HL-60 (cell line): ENCODE results near the gene ZBTB21.

Experiments used
- DNase-seq, 2 experiments: peaks; one replicate each; pipeline ENCODE4 v3.0.0-alpha.2; 2010 to 2020; ENCODE audit warnings: low read depth in 1 of 2, low spot score in 1 of 2
- H3K27ac ChIP-seq: fragments of 250-450 bp; sonication (Bioruptor Pico); replicated peaks from 2 replicates; pipeline ENCODE4 v1.5.1; 2020; ENCODE audit warnings: mild to moderate bottlenecking, moderate library complexity
- H3K27me3 ChIP-seq: fragments of 250-450 bp; sonication (Bioruptor Pico); 2 replicates; pipeline ENCODE4 v1.5.1; 2021; ENCODE audit warnings: mild to moderate bottlenecking, moderate library complexity; ENCODE audit not compliant: insufficient read depth, poor library complexity, severe bottlenecking
- H3K4me3 ChIP-seq: replicated peaks from 2 replicates; pipeline ENCODE4 v1.5.1; 2011; ENCODE audit warnings: mild to moderate bottlenecking, control low read depth, low read length; ENCODE audit not compliant: insufficient read depth
- GABPA ChIP-seq: IDR thresholded peaks from 2 replicates; pipeline ENCODE4 v1.6.1; 2012; ENCODE audit warnings: low read depth
- POLR2AphosphoS5 ChIP-seq: IDR thresholded peaks from 2 replicates; pipeline ENCODE4 v1.6.1; 2012; ENCODE audit warnings: low read depth
- SPI1 ChIP-seq: IDR thresholded peaks from 2 replicates; pipeline ENCODE4 v1.6.1; 2012; ENCODE audit warnings: low read depth, mild to moderate bottlenecking, borderline replicate concordance
- TF ChIP-seq, protein P1 (sequence below): IDR thresholded peaks from 2 replicates; pipeline ENCODE4 v1.6.1; 2012; ENCODE audit warnings: low read depth; ENCODE audit not compliant: insufficient replicate concordance
- TF ChIP-seq, protein P2 (sequence below): IDR thresholded peaks from one replicate; pipeline ENCODE4 v1.5.1; 2011; ENCODE audit warnings: low read length, control low read depth, inconsistent platforms; ENCODE audit not compliant: insufficient read depth

Gene ZBTB21

DNA sequence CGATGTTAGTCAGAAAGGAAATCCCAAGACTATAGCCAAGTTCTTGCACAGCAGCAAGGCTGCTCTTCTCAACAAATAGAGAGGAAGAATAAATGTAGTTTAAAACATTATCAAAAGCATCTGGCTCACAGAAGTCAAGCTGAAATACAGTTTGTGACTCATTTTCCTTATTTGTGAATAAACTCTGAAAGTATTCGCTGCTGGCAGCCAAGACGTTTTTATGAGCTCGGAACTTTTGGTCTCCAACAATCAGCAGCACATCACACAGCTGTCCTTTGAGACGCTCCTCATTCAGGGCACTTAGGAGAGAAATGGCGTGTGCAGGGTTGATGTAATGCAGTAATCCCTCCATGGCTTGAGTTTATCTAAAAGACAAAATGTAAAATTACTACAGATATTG lies 16.4 kb downstream of the ZBTB21 start:
- TF ChIP-seq GABPA (no peak), POLR2AphosphoS5 (no peak), SPI1 (no peak)
- H3K27me3 ChIP-seq, result no peaks in the 10 kb centered on the region
- DNase-seq, result no peak
- H3K4me3 ChIP-seq, result no peak overlapping the region
- no peak overlapping the region for H3K27ac ChIP-seq

DNA sequence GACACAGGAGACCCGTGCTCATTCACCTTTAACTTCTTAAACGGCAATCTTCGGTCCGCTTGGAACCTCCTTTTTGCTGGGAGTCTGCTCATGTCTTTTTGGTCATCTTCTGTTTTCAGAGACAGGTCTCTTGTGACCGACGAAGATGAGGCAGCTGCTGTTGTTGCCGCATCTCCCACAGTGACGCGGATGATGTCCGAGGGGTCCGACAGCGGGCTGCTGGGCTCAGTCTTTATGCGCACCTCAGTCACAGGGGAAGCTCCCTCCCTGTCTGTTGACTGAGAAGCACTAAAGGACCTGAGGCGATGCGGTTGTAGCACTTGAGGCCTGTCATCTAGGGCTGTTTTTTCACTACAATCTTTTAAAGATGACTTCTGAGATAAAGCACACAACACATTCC lies 17.6 kb downstream of the ZBTB21 start:
- H3K4me3 ChIP-seq, result no peak overlapping the region
- no peaks in the 10 kb centered on the region for H3K27me3 ChIP-seq
- TF ChIP-seq, protein P1, sequence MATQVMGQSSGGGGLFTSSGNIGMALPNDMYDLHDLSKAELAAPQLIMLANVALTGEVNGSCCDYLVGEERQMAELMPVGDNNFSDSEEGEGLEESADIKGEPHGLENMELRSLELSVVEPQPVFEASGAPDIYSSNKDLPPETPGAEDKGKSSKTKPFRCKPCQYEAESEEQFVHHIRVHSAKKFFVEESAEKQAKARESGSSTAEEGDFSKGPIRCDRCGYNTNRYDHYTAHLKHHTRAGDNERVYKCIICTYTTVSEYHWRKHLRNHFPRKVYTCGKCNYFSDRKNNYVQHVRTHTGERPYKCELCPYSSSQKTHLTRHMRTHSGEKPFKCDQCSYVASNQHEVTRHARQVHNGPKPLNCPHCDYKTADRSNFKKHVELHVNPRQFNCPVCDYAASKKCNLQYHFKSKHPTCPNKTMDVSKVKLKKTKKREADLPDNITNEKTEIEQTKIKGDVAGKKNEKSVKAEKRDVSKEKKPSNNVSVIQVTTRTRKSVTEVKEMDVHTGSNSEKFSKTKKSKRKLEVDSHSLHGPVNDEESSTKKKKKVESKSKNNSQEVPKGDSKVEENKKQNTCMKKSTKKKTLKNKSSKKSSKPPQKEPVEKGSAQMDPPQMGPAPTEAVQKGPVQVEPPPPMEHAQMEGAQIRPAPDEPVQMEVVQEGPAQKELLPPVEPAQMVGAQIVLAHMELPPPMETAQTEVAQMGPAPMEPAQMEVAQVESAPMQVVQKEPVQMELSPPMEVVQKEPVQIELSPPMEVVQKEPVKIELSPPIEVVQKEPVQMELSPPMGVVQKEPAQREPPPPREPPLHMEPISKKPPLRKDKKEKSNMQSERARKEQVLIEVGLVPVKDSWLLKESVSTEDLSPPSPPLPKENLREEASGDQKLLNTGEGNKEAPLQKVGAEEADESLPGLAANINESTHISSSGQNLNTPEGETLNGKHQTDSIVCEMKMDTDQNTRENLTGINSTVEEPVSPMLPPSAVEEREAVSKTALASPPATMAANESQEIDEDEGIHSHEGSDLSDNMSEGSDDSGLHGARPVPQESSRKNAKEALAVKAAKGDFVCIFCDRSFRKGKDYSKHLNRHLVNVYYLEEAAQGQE, result no peak
- TF ChIP-seq GABPA (no peak), POLR2AphosphoS5 (no peak)
- TF ChIP-seq, protein P2, sequence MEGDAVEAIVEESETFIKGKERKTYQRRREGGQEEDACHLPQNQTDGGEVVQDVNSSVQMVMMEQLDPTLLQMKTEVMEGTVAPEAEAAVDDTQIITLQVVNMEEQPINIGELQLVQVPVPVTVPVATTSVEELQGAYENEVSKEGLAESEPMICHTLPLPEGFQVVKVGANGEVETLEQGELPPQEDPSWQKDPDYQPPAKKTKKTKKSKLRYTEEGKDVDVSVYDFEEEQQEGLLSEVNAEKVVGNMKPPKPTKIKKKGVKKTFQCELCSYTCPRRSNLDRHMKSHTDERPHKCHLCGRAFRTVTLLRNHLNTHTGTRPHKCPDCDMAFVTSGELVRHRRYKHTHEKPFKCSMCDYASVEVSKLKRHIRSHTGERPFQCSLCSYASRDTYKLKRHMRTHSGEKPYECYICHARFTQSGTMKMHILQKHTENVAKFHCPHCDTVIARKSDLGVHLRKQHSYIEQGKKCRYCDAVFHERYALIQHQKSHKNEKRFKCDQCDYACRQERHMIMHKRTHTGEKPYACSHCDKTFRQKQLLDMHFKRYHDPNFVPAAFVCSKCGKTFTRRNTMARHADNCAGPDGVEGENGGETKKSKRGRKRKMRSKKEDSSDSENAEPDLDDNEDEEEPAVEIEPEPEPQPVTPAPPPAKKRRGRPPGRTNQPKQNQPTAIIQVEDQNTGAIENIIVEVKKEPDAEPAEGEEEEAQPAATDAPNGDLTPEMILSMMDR, result no peak
- no peak for DNase-seq
- no peak overlapping the region for H3K27ac ChIP-seq

DNA sequence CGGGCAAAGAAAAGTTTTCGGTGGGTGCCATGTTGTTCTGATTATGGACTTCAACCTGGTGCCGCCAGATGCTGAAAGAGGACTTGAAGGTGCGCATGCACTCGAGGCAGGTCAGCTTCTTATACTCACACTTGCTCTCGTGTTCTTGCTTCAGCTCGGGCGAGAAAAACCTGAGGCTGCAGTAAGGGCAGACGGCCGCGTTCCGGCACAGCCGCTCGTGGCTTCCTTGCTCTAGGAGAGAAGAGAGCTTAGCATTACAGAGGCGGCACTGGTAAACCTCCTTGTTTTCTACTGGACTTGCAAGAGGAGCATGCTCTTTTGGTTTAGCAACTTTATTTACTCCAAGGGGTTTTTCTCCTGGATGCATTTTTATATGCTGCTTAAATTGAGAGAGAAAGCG lies 18.5 kb downstream of the ZBTB21 start:
- H3K27me3 ChIP-seq, result no peaks in the 10 kb centered on the region
- no peak overlapping the region for H3K27ac ChIP-seq
- no peak for DNase-seq
- TF ChIP-seq, protein P1, result no peak
- TF ChIP-seq GABPA (no peak), SPI1 (no peak), POLR2AphosphoS5 (no peak)
- TF ChIP-seq, protein P2, result no peak
- no peak overlapping the region for H3K4me3 ChIP-seq

DNA sequence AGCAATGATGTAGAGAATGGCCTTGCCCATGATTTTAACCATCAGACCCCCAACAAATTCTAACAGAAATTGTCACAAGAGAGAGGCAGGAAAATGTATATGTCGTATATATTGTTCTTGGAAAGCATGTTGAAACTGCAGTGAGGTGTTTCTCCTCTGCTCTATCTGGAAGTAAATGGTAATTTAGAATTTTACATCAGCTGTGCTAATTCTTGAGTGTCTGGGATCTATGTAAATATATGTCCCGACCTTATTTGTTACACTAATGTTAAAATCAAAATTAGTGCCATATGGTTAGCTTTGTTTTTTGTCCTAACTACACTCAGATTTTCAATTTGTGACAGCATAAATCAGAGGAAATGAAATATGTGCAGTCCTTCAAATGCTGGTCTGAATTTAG lies 20.5 kb downstream of the ZBTB21 start:
- Histone ChIP-seq H3K27ac (no peak overlapping the region), H3K27me3 (no peaks in the 10 kb centered on the region), H3K4me3 (no peak overlapping the region)
- DNase-seq, result no peak
- TF ChIP-seq POLR2AphosphoS5 (no peak), SPI1 (no peak), GABPA (no peak)
- TF ChIP-seq, protein P2, result no peak
- TF ChIP-seq, protein P1, result no peak
